Activated CD4-positive, alpha-beta T cell treated with anti-CD3 and anti-CD28 coated beads for 48 hours (primary cell): ENCODE measurements around the gene SDC3.
A peak's percentile ranks its signal among the peaks of the same experiment; 100 is the strongest.
"Not testable (repeated sequence)": the region's sequence is repeated elsewhere in the genome, so short reads cannot be mapped to it uniquely, and the experiment has no call there.

Source experiments
- DNase-seq: peaks from one replicate; pipeline ENCODE4 v3.0.0-alpha.2; 2020

SDC3 gene, protein sequence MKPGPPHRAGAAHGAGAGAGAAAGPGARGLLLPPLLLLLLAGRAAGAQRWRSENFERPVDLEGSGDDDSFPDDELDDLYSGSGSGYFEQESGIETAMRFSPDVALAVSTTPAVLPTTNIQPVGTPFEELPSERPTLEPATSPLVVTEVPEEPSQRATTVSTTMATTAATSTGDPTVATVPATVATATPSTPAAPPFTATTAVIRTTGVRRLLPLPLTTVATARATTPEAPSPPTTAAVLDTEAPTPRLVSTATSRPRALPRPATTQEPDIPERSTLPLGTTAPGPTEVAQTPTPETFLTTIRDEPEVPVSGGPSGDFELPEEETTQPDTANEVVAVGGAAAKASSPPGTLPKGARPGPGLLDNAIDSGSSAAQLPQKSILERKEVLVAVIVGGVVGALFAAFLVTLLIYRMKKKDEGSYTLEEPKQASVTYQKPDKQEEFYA

DNA sequence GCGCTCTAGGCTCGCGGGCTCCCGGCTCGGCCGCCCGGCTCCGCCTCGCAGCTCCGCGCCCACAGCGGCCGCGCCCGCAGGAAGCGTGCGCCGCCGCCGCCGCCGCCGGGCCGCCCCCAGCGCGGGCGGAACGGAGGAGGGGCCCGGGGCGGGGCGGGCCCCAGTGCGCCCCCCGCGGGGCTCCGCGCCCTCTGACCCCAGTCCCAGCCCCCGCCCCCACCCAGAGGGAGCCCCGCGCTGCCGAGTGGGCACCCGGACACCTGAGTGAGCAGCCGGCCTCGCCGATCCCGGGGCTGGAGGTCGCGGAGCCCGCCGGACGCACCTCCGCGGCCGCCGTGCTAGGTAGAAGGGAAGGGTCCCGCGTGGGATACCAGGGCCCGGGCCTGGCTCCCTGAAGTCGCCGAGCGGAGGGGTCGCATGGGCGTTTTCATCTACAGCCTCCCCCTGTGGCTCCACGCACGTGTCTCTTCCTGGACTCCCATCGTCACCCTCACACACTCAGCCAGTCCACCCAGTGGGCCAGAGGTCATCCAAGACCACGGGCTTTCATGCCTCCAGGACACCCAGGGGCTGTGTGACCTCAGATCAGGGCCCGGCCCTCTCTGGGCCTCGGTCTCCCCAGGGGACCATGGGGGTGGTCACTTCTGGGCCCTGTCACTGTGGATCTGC, at the start of gene SDC3:
Gene SDC3, minus strand, starts transcription at position 63 of the 669 bp plus-strand sequence. CDS start 172 bp downstream, outside the sequence.
- no peak for DNase-seq

GRCh38 chr1:30957560-30958222, 49.1 kb upstream of the SDC3 start:
- no peak for DNase-seq

- no peak for DNase-seq
Measured at GRCh38 chr1:30955448-30956015, 47.0 kb upstream of the SDC3 start.

GRCh38 chr1:30953685-30954084, 45.1 kb upstream of the SDC3 start:
- no peak for DNase-seq

GRCh38 chr1:30952098-30952497, 43.5 kb upstream of the SDC3 start:
- DNase-seq, result no peak

GRCh38 chr1:30950700-30951099, 42.1 kb upstream of the SDC3 start:
- DNase-seq, result no peak

DNA sequence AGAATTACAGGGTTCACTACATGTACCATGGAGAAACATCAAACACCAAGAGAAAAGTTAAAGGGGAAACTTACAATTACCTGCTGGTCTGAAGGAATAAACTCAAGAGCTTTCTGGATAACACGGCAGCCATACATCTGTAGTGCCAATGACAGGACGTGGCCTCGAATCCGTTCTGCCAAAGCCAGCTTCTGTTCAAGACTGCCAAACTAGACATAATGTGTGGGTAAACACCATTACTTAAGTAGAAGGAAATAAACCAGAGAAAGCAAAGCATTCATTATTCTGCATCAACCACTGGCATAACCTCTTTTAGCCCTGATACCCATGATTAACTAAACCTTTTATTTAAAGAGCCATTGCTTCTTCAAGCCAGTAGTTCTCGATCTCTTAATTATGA, 41.5 kb upstream of the SDC3 start:
- DNase-seq, result no peak

DNA sequence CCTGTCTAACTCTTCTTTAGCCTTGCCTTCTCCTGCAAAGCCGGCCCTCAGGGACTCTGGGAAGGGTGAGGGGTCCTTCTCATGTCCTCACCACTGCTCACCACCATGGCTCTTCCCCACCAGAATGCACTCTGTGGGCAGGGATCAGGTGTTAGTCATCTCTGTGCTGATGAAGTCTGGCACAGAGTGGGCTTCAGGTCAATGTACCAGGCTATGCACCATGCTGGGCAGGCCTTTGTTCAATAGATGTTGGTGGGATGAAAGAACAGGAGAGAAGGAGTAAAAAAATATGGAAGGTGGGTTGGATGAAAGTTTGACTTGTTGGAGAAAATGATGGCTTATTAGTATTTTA, 40.9 kb upstream of the SDC3 start:
- DNase-seq, result not testable (repeated sequence)

DNA sequence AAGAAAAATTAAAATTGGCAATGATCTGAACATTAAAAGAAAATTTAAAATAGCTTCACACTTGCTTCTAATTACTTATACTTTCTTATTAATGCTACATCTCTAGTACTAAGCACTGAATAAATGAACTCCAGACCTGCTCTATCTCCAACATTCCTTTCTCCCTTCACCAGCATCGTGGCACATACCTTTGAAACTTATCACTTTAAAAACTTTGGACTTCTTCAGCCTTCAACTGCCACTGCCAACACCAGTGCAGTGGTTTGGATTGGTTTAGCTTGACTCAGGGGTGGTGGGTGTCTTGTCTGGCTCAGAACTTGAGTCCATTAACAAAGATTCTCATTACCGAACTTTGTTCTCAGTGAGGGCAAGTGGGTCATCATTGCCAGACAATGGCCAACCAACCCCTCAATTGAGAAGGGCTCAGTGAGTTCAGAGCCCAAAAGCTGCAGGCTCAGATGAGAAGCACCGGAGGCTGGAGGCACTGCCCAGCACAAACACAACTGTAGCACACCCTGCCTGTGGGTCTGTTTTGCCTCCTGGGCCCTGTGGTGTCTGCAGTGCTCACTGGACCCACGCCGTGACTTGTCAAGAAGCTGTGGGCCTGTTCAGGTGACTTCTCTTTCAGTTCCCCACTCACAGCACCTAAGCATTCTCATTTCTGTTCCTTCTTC, 40.4 kb upstream of the SDC3 start:
- DNase-seq, result not testable (repeated sequence)

GRCh38 chr1:30948278-30948677, 39.7 kb upstream of the SDC3 start:
- DNase-seq, result no peak

DNA sequence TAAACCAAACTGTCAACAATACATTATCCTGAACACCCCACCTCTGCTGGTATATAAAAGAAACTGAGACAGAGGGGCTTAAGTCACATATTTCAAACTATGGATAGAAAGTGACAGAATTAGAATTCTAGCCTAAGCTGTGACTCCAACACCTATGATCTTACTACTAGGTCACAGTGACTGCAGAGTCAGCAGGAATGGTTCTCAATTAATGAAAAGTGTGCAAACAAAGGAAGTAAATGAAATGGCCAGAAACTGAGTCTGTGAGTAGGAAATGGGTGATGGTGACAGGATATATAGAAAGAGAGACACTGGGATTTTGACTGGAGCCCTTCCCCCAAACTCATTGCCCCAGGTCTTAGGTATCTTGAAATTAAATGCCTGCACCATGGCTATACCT, 38.7 kb upstream of the SDC3 start:
- no peak for DNase-seq

- DNase-seq, result no peak
Measured at GRCh38 chr1:30942326-30942963, 33.9 kb upstream of the SDC3 start.

- no peak for DNase-seq
Measured at GRCh38 chr1:30940541-30940940, 32.0 kb upstream of the SDC3 start.

DNA sequence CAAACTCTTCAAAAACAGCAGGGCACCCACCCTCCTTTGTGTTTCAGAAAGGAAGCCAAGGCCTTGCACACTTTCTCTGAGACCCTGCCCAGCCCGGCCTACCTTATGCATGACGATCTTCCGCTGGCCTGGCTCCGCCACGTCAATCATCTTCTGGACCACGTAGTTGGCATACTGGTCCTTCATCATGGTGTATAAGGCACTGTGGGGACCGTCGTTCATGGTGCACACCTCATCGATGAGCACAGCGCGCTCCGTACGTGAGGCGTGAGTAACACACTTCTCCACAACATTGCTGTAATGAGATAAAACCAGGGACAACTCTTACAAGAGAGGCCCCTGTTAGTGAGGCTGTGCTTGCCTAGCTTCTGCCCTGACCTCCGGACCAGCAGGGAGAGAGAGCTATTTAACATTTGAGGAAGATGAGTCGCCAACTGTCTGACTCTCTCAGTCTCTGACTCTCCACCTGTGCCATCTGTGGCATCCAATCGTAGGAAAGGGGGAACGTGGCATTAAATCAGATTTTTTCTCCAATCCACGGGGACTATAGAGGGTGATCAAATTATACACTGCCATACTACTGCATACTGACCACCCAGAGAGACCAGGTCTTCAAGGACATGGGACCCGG, 28.1 kb upstream of the SDC3 start:
- DNase-seq, result no peak

- not testable (repeated sequence) for DNase-seq
Measured at GRCh38 chr1:30935758-30936157, 27.2 kb upstream of the SDC3 start.

DNA sequence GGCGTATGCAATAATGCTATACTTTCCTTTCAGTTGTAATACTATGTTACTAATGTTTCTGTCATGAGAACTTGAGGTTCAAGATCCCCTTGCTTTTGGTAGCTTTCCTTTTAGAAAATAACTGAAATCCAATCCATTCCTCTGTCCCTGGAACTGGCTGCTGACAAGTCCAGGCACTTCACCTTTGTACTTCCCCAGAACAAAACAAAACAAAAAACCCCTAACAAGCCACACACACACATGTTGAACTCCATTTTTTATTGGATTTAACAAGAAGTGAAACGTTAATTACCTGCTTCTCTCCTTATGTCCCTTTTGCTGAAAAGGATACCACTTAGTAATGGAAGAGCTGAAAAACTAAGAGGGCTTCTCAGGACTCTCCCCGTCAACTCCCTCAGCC, 26.1 kb upstream of the SDC3 start:
- no peak for DNase-seq

DNA sequence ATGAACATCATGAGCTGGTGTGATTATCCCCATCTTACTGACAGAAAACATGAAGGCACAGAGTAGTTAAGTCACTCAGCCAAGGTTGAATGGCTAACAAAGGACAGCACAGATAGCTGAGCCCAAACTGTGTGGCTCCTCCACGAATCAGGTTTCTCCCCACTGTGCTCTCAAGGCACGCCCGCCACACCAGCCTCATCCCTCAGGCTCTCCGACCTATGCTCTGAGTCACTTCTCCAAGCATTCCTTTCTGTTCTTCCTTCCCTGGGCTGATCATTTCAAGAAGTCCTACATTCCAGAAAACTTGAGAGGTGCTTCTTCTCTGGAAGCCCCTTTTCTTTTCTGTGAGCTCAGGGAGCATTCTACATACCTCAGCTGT, 25.3 kb upstream of the SDC3 start:
- no peak for DNase-seq

- no peak for DNase-seq
Measured at GRCh38 chr1:30930631-30931173, 22.1 kb upstream of the SDC3 start.

- DNase-seq, result no peak
Measured at GRCh38 chr1:30929944-30930525, 21.5 kb upstream of the SDC3 start.

DNA sequence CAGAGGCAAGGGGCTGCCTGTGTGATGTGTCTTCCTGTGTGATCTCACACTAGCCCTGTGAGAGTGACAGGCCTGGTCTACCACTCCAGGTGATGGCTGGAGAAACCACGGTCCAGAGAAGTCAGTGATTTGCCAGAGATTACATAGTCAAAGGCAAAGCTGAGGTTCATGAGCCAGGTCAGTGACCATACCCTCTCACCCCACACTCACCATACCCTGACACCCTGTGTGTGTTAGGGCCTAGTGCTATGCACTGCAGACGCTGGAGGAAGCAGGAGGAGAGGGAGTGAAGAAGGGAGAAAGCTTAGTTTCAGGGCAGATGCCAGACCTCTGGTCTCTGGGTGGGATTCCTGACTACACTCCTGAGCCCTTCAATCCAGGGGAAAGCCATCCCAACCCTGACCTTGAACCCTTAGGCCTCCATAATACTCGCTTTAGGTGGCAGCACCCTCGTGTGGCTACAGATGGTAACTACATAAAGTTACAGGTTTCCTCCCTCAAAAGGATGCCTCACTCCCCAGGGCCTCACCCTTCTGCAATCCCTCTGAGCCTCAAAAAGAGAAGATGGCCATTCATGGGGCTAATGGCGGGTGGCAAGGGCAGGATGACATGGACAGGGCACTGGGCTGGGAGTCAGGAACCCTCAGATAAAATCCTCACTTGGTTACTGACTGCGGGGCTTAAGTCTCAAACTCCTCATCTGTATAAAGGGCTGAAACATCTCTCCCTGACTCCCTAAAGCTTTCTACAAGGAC, 20.8 kb upstream of the SDC3 start:
- DNase-seq, result peak; percentile 69

DNA sequence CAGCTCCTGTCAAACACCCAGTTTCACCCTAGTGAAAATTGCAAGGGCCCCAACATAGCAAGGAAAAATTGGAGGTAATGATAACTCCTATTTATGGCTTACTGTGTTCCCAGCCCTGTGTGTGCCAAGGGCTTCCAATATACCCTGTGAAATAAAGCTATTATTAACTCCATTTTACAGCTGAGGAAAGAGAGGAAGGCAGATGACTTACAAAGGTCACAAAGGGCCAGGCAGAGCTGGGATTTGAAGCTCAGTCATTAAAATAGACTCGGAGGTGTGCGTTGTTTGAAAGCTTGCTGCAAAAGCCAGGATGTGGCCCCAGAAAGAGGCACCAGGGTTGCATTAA, 20.2 kb upstream of the SDC3 start:
- DNase-seq, result no peak
